NOMO-1 treated with dmso at 0.1 percent for 144 hours (cell line): ENCODE measurements around the gene NFIB.

Experiments used
- DNase-seq: peaks from one replicate; lab custom pipeline; 2025; ENCODE audit not compliant: unreplicated experiment; lab: John Stamatoyannopoulos, UW

The NFIB gene

DNA sequence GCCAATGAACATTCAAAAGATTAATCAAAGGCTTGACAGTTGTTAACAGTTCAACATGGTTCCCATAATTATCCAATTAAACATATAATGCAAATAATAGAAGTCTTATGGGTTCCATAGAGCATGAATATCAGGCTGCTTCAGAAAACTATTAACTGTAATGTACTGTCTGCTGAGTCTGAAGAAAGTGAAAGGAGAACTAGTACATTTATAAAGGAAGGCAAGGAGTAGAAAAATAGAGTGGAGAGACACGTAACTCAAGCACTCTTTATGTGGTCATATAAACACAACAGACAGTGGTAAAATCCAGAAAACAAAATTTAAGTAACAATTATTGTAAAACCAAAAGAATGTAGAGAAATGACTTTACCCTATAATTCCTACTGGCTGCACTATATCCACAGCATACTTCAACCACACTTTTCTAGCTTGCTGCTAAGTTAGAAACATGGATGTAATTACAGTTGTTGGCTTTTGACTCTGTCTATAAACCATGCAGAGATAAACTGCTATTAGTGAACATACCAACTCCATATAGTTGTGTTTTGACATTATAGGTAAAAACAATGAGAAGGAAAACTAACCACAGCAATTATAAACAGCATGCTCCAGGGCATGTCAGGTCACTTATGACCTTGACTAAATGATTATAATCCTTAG lies 32.7 kb downstream of the NFIB start:
- DNase-seq: no peak

DNA sequence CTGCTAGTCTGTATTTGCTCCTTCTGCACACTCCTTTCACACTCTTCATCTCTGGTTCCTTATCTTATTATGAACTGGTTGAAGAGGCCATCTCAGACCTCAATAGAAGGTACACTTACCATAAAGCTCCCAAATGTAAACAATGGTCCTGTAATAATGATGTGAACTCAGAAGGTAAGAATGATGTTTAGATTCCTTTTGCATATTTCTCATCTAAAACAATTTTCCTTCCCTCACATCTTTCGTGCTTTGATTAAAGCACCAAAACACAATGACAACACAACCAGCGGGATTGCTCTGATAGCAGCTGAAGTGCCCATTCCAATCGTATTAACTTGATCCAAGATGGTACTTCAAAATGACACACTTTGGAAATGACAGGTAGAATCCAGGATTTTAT lies 34.3 kb downstream of the NFIB start:
- DNase-seq: no peak

DNA sequence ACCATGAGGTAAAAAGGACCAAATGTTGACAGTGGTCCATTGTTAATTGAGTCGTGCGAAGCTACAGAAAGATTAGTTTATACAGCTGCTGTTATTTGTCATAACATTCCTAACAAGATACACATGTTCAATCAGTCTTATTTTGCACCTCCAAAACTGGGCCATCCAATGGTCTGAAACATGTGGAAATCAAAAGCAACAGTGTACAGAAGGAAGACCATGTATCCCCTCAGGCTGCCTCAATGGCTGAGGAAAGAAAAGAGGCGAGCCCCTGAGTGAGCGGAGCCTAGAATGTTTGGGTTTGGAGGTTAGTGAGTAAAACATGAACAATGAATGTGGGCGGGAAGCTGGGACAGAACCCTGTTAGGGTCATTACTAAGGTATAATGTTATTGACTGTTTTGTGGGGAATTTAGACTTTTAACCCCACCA lies 35.6 kb downstream of the NFIB start:
- DNase-seq: no peak

DNA sequence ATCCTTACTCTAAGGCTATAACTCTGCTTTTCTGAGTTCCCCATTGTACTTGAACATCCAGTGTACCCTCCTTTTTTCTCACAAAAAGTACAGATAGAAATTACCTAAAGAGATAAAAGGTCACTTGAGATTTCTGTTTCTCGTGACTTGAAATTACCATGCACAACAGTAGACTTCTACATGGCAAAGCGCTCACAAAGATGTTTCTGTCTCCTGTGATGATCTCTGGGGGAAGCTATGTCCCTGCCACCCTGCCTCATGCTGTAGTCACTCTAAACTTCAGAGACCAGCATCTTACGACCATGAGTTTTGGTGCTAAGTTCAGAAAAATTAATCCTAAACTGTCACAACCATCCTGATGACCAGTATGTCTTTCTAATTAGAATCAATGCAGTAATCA lies 36.2 kb downstream of the NFIB start:
- DNase-seq: no peak

DNA sequence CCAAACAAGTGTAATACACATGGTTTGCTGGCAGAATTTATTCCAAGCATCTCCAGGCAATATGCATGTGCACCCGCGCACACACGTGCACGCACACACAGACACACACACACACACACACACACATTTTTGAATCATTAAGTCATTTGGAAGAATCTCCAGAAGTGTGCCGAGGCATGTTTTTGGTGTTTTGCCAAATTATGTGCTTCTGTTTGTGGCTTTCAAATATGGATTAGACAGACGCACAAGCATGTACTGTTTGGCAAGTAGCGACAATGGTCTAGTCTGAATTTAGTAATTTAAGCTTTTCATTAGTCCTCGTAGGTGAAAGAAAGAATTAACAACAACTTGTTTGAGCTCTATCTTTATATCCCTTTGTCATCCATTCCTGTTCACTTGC lies 36.7 kb downstream of the NFIB start:
- no peak for DNase-seq

DNA sequence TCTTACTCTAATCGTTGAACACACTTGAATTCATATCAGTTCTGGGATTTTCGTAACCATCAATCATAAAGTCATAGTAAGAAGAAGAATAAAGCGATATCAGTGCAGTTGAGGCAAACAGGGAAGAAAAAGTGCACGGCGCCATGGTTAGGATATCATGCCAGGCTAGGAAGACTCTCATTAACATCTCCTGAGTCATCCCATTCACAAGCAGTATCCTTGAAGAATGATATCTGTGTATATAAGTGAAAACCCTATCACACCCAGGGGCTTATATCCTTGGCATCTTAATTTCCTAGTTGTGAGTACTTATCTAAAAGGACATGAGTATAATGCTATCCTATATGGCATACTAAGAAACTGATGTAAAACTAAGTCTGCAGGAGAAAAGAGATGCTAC lies 38.6 kb downstream of the NFIB start:
- no peak for DNase-seq

DNA sequence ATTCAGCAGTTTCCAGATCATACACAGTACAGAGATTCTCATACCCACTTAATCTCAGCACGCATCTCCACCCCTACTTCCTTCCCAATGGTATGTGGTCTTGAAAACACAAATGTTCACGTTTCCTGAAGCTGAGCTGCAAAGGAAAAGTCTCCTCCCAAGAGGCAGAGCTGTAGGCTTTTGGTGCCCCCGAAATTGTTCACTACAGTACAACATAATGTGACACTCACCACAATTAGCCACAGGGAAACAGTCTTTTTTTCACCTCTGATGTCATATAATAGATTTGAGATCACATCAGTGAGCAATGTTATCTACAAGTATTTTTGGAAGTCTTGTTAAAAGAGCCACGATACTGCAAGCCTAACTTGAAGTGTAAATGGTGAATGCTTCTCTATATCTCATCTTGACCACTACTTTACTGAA lies 40.2 kb downstream of the NFIB start:
- DNase-seq: no peak

DNA sequence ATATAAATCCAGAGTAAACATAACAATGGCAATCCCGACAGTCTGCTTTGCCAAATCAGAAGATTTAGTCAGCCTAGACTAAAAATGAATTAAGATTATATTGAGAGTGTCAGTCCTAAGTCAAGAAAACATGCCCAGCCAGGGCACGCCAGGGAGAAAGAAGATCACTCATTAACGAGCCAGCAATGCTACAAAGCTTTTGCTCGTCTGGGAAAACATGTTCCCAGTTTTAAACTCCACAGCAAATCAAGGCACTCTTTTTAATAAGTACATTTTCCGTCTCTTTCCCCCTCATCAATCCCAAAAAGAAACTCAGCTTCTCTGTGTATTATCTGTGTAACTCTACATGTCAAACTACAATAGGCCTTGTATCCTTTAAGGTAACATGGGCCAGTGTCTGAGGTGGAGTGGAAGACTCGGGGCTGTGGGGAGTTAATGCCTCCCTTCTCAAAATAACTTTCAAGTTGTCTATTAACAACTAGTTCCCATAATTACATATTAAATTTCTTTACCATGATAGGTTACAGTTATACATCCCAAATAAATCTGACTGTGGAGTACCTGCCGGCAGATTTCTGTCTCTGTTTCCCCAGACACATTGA lies 40.9 kb downstream of the NFIB start:
- no peak for DNase-seq

DNA sequence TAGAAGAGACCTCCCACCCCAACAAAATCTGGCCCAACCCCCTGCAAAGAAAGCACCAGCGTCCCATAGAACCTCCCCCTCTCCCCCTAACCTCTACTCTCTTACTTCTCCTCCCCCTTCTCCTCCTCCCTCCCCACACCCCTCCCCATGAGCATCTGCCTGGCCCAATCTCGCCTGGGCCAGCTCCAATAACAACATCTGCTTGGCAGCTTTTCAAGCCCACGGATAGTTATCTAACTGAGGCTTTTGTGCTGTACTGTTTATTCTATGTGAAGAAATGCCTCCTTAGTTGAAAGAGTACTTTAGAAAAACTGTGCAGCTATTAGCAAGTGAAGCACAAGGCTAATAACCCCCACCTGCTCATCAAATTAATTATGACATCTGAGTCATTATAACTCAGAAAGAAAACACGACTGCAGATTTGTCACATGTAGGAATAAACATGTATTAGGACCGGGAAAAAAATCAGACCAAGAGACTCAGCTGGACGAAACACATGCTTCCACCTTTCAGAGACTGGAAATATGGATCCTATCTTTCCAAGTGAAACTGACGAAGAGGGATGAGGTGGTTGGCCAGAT lies 42.8 kb downstream of the NFIB start:
- no peak for DNase-seq

DNA sequence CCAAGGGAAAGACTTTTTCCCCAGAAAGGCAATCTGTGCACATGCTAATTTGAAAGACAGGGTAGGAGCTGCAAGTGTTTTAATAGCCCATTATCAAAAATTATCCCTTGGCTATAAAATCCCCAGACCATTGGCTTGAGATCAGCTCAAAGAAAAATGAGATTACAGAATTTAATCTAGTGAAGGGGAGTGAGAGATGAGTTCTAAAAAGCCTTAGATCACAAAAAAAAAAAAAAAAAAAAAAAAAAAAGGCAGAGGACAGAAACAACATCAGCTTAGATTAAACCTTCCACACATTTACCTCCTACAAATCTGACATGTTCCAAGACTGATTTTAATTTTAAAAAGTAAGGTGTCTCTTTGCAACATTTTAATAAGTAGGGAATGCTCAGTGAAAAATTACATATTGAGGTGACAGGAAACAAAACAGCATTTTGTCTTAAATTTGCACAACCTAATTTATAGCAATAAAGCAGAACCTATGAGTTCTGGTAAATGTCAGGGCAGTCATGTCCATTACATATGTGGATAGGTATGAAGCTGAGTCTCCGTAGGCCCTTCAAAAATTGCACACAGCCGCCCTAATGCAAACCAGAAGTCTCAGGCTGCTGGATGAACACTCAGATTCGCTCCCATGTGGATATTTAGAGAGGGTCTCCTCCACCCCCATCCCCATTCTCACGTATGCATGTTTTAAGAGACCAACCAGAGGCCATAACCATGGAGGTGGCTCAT lies 43.4 kb downstream of the NFIB start:
- DNase-seq: no peak

DNA sequence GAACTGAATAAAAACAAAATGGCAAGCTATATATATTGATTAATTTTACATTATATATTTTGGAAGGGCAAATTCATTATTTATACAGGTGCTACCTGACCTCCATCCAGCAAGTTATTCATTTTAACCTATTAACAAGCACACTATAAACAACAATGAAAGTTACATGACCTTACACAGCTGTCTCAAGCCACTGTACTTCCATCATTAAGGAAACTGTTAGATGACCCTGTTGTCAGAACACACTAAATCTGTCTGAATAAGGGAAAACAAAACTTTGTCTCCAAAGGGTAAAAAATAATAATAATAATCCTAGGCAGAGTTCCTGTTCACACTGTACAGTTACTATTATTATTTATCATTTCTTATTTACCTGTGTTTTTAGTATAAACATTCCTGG lies 44.0 kb downstream of the NFIB start:
- DNase-seq: no peak

DNA sequence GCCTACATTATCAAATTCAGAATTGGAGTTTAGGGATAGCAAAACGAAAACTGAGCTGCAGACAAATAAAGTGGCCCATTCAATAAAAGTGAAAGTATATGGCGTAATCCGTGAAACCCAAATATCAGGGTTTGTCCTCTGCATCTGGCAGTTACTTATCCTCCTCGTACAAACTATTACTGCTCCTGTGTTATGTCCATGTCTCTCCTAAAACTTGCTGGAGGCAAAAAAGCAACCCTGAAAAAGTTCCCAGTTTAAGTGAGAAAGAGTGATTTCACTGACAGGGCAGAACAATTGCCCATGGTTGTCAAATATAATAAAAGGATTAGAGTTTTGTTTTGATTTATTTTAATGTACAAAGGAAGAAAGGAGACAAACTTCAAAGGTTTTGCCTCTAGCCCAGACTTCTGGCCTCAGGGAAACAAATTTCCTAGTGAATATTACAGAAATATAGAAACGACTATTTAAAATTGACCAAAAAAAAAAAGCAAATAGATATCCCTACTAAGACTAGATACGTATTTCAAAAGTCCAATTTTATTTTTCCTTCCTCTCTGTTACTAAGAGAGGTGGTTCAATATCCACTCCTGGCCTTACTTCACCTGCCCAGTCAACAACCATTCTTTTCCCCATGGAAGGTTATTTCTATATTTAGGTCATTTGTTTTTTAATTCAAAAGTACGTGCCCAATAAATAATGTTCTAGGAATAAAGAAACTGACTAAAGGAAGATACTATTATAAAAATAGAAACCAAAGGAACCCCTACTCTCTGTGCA lies 50.0 kb downstream of the NFIB start:
- DNase-seq: no peak

DNA sequence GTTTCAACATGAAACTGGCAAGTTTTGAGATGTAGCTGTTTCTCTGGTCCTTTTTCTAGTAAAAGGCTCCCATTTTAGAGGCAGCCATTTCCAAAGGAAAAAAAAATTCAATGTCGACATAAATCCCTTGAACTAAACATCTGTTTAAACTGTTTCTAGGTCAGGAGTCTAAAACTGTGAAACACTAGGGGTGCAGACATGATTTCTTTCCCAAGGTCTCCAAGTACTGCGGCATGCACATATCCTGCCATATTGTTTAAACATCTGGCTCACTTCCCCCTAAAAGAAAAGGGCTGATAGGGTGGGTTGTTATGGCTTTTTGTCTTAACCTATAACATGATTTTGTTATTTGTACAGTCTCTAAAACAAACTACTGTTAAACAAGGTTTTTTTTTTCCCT lies 51.1 kb downstream of the NFIB start:
- DNase-seq: no peak

DNA sequence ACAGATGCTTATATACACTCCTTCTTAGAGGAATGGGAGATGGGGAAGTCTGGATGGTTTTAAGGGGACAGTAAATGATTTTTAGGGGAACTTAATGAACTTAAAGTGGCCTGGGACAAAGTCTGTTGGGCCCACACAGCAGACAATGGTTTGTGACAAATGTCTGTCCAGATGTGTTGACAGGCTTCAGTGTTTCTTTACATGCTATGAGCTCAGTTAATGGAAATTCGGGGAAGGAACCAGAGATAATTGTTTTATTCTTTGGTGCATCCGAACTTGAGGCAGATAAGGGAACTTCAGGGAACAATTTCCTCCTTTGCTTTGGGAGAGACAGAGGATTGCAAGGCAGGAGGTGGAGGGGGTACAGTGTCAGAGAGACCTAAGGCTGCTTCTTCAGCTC lies 52.3 kb downstream of the NFIB start:
- no peak for DNase-seq

DNA sequence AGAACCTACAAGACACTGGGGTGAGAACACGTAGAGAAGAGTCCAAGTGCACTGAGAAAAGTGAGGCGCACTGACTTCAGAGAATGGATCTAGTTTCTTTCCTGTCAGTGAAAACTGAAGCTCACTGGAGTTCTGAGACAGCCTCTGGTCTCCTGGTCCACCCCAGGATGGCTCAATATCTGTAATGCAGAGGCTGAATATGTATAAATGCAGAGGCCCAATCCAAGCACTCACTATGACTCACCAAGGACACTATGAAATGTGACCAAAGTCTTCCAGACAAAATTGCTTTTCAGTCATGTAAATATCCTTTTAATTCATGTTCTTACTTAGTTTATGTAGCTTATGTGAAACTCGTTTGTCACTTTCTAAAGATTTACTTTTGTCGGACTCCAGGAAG lies 53.8 kb downstream of the NFIB start:
- DNase-seq: no peak

DNA sequence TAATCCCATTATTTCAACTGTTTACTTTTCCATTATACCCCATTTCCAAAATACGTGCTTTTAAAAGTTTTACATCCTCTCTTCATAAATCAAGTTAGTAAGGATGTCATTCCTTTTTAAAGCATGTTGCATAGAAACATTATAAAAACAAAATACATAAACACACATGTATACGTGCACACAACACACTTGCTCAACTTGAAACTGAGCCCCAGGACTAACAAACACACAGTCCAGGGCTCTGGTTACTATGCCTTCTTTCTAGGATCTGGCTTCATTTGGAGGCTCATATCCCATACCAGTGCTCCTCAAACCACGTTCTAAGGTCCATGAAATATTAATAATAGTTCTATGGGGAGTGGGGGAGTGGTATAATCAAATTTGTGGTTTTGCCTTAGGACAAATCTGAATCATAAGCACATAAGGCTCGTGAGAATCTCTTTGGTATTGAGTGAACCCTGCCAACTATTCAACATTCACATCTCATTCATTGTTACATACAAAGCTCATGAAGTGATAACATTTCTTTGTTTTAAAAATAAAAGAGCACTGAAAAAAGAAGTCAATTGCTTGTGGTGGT lies 55.2 kb downstream of the NFIB start:
- no peak for DNase-seq

DNA sequence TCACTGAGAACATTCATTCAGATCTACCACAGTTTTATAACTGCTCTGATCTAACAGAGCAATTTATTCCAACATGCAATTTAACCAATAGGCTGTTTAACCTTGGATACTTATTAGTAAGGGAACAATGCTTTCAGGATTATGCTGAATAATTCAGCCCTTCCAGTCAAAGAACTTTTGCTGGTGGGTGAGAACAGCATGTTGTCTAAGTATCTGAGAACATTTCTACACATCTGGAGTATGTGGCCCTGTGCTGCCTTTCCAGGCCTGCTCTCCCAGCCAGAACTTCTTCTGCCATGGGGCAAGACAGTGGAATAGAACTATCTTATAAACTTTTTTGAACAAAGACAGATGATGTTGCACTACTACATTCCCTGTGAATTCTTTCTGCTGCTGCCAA lies 55.8 kb downstream of the NFIB start:
- DNase-seq: no peak

DNA sequence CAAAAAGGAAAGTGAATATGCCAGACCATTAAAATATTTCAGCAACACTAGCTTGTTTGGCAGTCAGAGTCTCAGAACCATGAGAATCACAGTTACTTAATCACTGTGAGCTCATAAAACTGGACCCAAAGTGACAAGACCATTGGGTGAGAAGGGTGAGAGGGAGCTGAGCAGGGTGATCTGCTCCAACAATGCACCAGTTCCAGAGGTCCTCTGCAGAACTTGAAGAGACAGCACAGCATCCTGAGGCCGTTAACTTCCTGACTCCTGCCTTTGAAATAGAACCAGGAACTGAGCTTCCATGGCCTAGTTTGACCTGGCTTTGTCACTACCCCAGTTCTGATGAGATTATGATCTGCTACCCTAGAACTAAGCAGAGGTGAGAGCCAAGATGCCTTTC lies 57.4 kb downstream of the NFIB start:
- no peak for DNase-seq

DNA sequence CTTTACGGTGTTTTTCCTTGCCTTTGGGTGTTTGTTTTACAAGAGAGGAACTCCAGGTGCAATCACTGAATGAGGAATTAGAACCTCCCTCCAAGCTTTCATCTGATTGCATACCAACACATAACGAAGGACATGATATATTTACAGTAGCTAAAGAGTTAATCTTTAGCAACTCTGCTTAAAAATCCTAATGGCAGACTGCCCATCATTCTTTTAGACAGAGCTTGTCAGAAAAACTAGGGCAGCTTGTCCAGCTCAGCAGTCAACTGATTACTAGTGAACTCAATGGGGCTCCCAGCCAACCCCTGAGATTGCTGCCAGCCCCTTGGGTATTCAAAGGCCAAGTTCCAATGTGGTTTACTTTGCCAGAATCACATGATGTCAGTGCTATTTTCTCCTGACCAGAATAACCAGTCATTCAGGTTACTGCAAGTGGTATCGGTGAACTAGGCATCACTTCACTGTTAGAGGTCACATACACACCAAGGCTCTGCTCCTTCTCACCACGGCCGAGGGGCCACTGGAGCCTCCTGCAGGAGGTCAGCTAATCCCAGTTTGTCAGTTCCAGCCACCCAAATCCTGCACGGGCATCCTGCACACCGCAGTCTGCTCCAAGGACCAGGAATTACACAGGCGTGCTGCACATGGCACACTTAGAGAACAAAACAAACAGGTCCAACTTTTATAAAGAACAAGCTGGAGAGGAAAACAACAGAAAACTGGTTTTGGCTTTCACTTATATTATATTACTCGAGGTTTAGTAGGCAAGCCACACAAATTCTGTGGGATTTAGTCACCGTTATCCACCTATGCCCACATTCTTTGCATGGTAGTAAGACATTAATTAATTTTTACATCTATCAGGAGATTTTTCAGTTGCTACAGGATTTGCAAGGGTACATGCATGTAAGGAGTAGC lies 62.5 kb downstream of the NFIB start:
- DNase-seq: no peak

DNA sequence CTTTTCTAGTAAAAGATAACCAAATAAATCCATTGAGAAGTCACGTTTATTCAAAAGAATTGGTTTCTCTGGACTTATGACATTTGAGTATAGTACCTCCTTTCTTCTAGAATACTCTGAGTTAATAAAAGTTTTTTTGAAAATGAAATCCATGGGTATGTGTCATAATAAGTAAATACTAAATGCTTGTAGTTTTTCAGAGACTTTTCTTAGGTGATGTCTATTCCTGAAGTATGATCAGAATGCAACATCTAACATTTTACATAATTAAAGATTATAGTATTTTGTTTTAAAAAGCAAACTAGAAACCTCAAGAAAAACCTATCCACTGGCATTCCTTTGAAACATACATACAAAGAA lies 63.2 kb downstream of the NFIB start:
- DNase-seq: no peak
